Globus pallidus (tissue), 1 donor: ENCODE results near the gene KIF13A.
"Not testable (repeated sequence)": the region's sequence is repeated elsewhere in the genome, so short reads cannot be mapped to it uniquely, and the experiment has no call there.

Experiments used
- DNase-seq: peaks from one replicate; pipeline ENCODE4 v3.0.0-alpha.2; 2015; ENCODE audit warnings: low spot score

Gene KIF13A

GRCh38 chr6:17932330-17932852 lies 55.0 kb downstream of the KIF13A start:
- no peak for DNase-seq

GRCh38 chr6:17931227-17931626 lies 56.2 kb downstream of the KIF13A start:
- DNase-seq, result no peak

GRCh38 chr6:17930321-17930993 lies 57.0 kb downstream of the KIF13A start:
- no peak for DNase-seq

- no peak for DNase-seq
Observed at GRCh38 chr6:17928514-17929430, 58.7 kb downstream of the KIF13A start.

GRCh38 chr6:17927705-17928104 lies 59.7 kb downstream of the KIF13A start:
- peak; percentile 45 for DNase-seq

GRCh38 chr6:17923401-17923863 lies 64.0 kb downstream of the KIF13A start:
- no peak for DNase-seq

- no peak for DNase-seq
Observed at GRCh38 chr6:17921454-17921853, 66.0 kb downstream of the KIF13A start.

GRCh38 chr6:17919496-17919895 lies 67.9 kb downstream of the KIF13A start:
- no peak for DNase-seq

- no peak for DNase-seq
Observed at GRCh38 chr6:17917837-17918763, 69.3 kb downstream of the KIF13A start.

GRCh38 chr6:17914651-17915050 lies 72.8 kb downstream of the KIF13A start:
- no peak for DNase-seq

GRCh38 chr6:17912521-17912920 lies 74.9 kb downstream of the KIF13A start:
- no peak for DNase-seq

GRCh38 chr6:17911656-17912055 lies 75.8 kb downstream of the KIF13A start:
- not testable (repeated sequence) for DNase-seq

- no peak for DNase-seq
Observed at GRCh38 chr6:17910189-17910588, 77.2 kb downstream of the KIF13A start.

GRCh38 chr6:17908831-17909230 lies 78.6 kb downstream of the KIF13A start:
- DNase-seq, result no peak

- peak; percentile 48 for DNase-seq
Observed at GRCh38 chr6:17907406-17908229, 79.8 kb downstream of the KIF13A start.

- no peak for DNase-seq
Observed at GRCh38 chr6:17905611-17906592, 81.5 kb downstream of the KIF13A start.

GRCh38 chr6:17904491-17905120 lies 82.8 kb downstream of the KIF13A start:
- DNase-seq, result no peak

GRCh38 chr6:17902974-17903373 lies 84.5 kb downstream of the KIF13A start:
- no peak for DNase-seq

- DNase-seq, result no peak
Observed at GRCh38 chr6:17901493-17901892, 85.9 kb downstream of the KIF13A start.
